Spleen (tissue), 7 donors: Measurements from ENCODE around the gene ANKRD13A.

Experiments used
- CTCF ChIP-seq, 11 experiments: fragments of 200-600 bp in 7 of 11; fragments of 450-650 bp in 4 of 11; sonication (generic) in 4 of 11; IDR thresholded peaks in 8 of 11; conservative IDR thresholded peaks in 3 of 11; 1 replicate in 7 of 11; 2 replicates in 4 of 11; pipeline versions ENCODE4 v1.4.0 to v1.8.0; 2016 to 2021; ENCODE audit warnings: antibody characterized with exemption in 11 of 11, inconsistent platforms in 4 of 11, mild to moderate bottlenecking in 1 of 11
- POLR2A ChIP-seq, 3 donors: fragments of 450-650 bp; IDR thresholded peaks; one replicate each; pipeline ENCODE4 v1.5.1; 2017; ENCODE audit warnings: antibody characterized with exemption in 3 of 3, mild to moderate bottlenecking in 1 of 3
- donor health status: DM: no; HTN: no; CAD: no; lungs with moderate emphysema.
- donor health status: DM: no; HTN: no; CAD: no.
- donor health status: DM: no; HTN: no; CAD: no.

- TF ChIP-seq CTCF (IDR thresholded peaks at IDR 0.05 in 8 of 11, conservative IDR thresholded peaks at IDR 0.05 in 3 of 11) (no peak), POLR2A (IDR thresholded peaks at IDR 0.05) (no peak)
These were observed 2.4 kb downstream of the ANKRD13A start for GRCh38 chr12:110001596-110001995.
